GM12873 (cell line): Measurements from ENCODE around the gene NRG2.
A peak's percentile ranks its signal among the peaks of the same experiment; 100 is the strongest.

Experiments used
- TF ChIP-seq, protein P1 (sequence below): IDR thresholded peaks from 2 replicates; pipeline ENCODE4 v1.5.1; 2012; ENCODE audit warnings: low read depth, mild to moderate bottlenecking, moderate library complexity, low read length, control low read depth; ENCODE audit not compliant: insufficient read depth; ENCODE audit errors: missing control alignments

The NRG2 gene

GRCh38 chr5:139864716-139865483, 178.2 kb downstream of the NRG2 start:
- TF ChIP-seq, protein P1, sequence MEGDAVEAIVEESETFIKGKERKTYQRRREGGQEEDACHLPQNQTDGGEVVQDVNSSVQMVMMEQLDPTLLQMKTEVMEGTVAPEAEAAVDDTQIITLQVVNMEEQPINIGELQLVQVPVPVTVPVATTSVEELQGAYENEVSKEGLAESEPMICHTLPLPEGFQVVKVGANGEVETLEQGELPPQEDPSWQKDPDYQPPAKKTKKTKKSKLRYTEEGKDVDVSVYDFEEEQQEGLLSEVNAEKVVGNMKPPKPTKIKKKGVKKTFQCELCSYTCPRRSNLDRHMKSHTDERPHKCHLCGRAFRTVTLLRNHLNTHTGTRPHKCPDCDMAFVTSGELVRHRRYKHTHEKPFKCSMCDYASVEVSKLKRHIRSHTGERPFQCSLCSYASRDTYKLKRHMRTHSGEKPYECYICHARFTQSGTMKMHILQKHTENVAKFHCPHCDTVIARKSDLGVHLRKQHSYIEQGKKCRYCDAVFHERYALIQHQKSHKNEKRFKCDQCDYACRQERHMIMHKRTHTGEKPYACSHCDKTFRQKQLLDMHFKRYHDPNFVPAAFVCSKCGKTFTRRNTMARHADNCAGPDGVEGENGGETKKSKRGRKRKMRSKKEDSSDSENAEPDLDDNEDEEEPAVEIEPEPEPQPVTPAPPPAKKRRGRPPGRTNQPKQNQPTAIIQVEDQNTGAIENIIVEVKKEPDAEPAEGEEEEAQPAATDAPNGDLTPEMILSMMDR: no peak

- TF ChIP-seq, protein P1: peak; percentile 89
Measured at GRCh38 chr5:139863855-139864558, 179.1 kb downstream of the NRG2 start.

DNA sequence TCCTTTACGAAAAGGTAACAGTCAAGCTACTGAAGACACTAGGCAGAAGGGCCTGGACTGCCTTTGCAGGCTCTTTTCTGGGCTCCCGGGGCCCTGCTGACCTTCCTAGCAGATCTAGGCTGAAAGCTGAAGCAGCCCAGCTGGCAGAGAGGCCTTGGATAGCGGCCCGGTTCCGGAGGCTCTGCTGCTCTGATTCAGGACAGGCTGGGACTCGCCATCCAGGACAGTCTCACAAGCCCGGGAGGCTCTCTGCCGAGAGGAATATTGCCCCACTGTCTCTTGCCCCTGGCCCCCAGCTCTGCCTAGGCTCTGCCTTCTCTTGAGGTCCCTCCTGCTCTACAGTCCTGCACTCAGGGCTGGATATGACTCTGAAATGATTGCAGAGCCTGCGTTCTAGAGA, 179.7 kb downstream of the NRG2 start:
- TF ChIP-seq, protein P1: no peak

DNA sequence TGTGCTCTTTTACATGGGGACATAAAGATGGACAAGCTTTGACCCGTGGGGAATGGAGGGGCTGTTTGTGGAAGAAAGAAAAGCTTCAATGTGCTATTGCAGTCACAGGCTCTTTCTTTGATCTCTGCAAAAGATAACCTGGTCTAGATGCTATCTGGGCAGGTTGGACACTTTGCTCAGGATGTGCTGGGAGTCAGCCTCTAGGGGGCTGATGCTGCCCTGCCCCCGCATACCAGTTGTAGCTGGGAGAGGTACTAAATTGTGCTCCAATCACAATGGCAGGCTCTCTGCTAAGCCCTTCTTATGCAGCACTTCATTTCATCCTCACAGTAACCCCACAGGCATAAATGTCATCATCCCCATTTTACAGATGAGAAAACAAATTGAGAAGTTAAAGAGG, 180.3 kb downstream of the NRG2 start:
- TF ChIP-seq, protein P1: peak; percentile 40

GRCh38 chr5:139862313-139862712, 180.8 kb downstream of the NRG2 start:
- TF ChIP-seq, protein P1: no peak

DNA sequence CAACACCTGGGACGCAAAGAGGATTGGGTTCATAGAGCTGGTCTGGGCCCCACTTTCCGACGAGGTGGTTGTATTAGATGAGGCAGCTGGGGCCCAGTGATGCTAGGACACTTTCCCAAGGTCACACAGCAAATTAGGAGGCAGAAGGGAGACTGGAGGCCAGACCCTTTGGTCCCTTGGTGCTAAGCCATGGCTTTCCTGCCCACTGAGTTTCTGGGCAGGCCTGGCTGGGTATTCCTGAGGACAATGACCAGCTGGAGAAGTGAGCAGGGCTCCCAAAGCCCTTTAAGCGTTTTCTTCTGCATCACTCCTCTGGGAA, 181.3 kb downstream of the NRG2 start:
- TF ChIP-seq, protein P1: no peak

GRCh38 chr5:139861021-139861888, 181.8 kb downstream of the NRG2 start:
- TF ChIP-seq, protein P1: no peak
